GM18868 (cell line): ENCODE results near the gene DCAF17.
A peak's percentile ranks its signal among the peaks of the same experiment; 100 is the strongest.
"Not testable (repeated sequence)": the region's sequence is repeated elsewhere in the genome, so short reads cannot be mapped to it uniquely, and the experiment has no call there.

Experiments used
- ATAC-seq: cut with Tn5 transposase; IDR thresholded peaks from one replicate; pipeline ENCODE4 v1.9.1; 2021; ENCODE audit warnings: mild to moderate bottlenecking, moderate library complexity; ENCODE audit not compliant: unreplicated experiment

The DCAF17 gene

DNA sequence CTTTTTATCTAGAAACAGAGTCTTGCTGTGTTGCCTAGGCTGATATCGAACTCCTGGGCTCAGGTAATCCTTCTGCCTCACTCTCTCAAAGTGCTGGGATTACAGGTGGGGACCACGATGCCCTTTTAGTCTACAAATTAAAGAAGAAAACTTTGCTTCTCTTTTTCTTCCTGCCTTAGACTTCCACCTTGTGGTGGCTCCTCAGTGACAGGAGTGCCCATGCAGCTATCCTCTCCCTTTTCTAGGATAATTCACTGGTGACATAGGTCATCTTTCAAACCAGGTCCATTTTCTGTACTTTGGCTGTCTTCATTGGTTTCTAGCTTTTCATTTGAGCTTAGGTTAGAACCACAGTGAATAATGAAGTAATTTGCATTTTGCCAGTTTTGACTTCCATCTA lies 13.6 kb downstream of the DCAF17 start:
- ATAC-seq: no peak

DNA sequence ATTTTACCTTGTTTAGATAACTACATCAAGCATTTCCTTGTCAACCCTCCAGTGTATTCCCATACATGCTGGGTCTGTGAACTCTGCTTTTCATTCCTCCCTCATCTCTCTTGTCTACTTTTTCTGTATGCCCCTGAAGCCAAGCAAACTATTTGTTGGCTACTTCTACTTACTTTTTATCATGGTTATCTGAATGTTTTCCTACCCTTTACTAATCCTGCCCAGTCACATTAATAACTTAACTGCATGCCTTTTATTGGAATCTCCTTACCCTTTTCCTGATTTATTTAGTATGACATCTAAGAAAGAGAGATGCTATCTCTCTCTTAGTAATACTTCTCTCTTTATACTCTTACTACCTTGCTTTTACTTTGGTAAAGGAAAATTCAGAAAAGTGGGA lies 17.0 kb downstream of the DCAF17 start:
- ATAC-seq: no peak

DNA sequence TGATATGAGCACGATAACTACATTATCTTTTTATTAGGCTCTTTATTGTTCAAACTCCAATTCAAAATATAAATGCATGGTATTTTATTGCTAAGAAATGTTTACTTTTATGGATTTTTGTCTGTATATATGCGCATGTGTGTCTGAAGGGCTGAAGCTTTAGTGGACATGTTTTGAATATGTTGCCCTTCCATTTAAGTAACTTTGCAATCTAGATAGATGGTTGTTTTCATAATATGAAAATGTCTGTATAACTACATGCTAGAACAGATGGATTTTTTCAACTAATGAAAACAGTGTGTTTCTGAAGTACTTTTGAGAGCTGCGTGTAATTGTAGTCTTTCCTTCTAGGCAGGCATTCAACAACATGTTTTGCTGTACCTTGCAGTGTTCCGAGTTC lies 18.7 kb downstream of the DCAF17 start:
- no peak for ATAC-seq

DNA sequence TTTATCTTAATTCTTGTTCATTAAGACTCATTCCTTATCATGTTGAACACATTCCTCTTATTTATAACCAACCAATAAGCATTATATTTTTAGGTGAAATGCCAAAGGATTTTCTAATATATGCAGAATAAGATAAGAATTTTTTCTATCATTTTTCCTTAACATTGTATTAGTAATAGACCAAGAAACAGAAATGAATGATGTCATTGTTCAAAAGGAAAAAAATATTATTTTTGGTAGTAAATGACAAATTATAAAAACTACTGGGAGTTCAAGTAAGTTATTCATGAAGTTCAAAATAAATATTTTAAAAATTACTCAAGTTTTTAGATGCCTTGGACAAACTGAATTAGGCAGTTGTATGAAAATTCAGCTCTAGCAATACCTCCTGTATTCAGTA lies 25.5 kb downstream of the DCAF17 start:
- ATAC-seq: no peak

DNA sequence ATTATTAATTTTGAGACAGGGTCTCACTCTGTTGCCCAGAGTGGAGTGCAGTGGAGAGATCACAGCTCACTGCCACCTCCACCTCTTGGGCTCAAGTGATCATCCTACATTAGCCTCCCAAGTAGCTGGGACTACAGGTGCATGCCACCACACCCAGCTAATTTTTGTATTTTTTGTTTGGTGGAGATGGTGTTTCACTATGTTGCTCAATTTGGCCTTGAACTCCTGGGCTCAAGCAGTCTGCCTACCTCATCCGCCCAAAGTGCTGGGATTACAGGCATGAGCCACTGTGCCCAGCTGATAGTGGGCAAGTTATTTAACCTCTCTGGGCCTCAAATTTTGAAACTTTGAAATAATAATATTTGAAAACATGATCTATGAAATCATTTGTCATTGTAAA lies 26.5 kb downstream of the DCAF17 start:
- no peak for ATAC-seq

DNA sequence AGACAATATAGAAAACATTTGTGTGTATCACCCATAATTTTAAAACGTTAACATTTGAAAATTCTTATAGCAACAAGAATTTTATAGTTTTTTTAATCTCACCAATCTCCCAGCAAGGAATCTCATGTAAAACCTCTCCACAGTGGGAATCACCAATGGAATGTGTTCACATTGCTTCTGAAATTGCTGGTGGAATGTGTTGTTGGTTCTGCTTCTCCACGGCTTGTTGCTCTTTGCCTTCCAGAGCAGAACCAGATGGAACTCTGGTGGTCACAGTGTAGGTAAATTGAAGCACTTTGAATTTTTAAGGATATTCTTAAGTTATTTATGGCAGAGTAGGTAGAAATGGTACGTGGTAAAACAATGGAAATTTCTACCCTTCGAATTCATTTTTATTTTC lies 35.1 kb downstream of the DCAF17 start:
- no peak for ATAC-seq

DNA sequence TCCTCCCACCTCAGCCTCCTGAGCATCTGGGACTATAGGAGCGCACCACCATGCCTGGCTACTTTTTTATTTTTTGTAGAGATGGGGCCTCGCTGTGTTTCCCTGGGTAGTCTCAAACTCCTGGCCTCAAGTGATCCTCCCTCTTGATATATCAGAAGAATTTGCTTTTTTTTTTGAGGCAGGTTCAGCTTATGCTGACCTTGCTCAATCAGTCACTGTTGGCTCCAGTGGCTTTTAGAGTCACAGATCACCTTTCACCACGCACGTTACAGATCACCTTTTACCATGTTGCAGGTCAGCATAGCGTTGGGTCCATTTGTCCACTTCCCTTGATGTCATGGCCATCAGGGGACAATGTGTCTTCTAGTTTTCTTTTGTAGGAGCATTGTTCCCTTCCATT lies 36.1 kb downstream of the DCAF17 start:
- no peak for ATAC-seq

DNA sequence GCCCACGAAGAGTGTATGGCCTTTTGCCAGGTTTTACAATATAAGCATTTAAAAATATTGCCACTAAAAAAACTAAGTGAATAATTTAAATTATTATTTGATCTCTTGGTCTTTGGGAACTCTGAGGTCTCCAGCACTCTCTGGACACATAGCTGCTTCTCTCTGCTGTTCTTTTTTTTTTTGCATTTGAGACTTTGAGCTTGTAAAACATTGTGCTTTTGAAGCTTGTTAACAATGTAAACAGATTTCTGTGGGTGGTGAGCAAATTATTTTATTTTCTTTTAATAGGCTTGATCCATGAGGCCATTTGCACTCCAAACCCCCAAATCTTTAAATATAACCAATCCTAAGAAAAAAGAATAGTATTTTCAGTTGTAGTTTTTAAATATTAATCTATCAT lies 42.0 kb downstream of the DCAF17 start:
- ATAC-seq: no peak

DNA sequence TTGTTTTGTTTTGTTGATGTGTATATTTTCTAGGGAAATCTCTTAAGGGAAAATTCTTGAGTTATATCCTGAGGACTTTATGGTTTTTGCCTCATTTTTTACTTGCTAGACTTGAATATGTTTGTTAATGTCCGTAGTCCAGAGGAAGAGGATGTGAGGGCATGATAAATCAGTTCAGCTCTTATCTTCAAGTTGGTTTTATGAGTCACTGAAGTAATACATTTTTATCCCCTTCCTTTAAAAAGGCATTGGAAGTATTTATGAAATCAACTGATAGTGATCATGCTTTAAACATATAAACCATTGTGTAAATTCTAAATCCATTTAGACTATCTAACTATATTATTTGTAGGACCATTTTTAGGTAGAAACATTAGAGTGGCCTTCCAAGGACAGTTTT lies 44.3 kb downstream of the DCAF17 start:
- ATAC-seq: no peak

DNA sequence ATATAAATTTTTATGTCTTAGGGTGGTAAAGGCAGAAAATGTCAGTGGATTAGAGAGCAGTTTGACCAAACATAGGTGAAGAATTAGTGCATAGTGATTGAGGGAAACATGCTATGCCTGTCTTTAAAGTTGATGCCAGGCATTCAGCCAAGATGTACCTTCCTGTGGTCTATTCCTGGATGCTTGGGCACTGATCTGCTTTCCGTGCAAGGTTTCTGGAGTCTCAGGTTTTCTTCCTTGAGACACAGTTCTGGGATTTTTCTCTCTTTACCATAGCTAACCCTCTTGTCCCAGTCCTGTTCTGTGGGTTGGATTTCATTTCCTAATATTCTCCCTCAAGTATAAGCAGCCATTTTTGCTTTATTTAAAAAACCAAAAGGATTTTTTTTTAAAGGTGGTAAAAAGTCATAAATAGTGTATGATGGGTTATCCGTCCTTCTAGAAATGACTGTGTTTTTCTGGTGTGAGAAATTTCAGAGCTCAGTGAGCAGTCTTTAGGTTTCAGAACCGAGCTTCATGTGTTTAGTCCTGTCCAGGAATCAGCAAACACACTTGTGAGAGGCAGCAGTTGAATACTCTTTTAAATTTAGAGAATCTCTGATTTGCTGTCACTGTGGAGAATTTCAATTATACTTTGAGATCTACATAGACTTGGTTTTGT lies 45.3 kb downstream of the DCAF17 start:
- peak; percentile 92 for ATAC-seq

DNA sequence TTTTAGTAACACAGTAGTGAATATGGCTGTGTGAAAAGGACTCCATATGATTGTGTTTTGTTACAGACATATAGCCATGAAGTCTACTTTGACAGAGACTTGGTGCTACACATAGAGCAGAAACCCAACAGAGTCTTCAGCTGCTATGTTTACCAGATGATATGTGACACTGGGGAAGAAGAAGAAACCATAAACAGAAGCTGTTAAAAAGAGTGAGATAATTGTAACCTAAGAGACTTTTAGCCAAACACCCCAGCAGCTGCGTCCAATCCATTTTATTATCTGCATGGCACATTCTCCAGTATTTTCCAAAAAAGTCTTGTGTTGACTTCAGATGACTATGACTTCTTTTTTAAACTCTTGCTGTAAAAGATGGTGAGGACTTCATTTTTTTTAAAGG lies 46.9 kb downstream of the DCAF17 start:
- no peak for ATAC-seq

DNA sequence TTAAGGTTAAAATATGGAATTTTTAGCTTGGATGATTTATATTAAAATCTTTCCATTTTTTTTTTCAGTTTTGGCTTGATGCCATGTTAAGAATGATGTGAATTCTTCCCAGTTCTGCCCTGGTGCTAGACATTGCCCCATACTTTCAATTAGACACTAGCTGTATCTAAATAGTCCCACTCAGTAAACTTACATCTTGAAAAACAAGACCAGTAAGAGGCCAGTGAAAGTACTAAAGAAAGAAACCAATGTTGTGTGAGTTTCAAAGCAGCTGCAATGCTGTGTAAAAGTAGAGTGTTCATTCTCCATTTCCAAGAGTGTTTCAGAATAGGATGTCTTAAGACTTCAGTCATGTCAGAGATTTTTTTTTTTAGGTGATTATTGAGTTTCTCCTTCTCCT lies 48.3 kb downstream of the DCAF17 start:
- no peak for ATAC-seq

DNA sequence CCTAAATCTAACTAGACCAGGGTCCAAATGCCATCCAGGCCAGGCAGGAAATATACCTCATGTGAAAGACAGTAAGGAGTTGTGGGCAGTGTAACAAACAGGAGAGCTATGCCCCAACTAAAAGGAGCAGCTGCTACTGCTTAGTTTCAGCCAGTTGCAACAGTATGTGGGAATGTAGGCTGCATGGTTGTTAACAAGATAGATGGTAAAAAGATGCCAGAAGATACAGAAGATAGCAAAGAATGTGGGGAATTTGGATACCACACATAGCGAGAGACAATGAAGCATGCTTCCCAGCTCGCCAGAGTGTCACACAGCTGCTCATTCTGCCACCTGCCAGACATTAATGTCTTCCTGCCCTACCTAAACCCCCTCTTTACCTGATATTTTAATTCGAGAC lies 48.9 kb downstream of the DCAF17 start:
- ATAC-seq: no peak

DNA sequence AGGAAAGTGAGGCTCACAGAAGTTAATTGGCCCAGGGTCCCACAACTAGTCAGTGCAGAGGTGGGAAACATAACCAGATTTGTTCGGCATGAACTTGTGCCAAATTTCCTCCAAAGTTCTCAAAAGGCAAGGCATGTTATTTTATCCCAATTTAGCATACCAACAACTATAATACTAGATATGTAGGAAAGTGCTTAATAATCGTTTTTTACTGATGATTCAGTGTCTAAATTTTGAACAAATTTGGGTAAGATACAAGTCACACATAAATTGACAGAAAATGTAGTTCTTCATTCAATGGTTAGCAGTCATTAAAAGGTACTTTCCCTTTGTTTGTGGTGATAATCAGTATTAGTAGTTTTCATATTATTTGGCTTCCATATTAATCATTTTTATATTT lies 49.8 kb downstream of the DCAF17 start:
- no peak for ATAC-seq

DNA sequence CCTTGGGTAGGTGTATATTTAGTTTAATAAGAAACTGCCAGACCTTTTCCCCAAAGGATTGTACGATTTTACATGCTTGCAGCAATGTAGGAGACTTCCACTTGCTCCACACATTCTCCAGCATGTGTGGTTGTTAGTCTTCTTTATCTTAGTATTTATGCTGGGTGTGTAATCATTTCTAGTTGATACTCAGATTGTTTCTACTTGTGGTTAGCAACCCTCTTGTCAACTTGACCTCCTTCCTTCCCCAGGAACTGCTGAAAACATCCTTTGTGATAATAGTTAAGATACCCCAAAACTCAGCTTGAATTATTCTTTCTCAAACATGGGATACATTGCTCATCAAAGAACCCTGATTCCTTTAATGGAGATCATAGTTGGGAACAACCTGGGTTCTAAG lies 51.1 kb downstream of the DCAF17 start:
- no peak for ATAC-seq

DNA sequence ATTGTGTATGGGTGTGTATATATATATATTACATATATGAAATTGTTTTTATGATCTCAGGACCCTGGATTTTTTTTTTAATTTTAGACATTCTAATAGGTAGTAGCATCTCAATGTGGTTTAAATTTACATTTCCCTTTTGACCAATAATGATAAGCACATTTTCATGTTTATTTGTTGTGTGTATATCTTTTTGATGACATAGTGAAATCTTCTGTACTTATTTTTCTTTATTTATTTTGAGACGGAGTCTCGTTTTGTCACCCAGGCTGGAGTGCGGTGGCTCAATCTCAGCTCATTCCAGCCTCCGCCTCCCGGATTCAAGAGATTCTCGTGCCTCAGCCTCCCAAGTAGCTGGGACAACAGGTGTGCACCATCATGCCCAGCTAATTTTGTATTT lies 53.2 kb downstream of the DCAF17 start:
- ATAC-seq: no peak

DNA sequence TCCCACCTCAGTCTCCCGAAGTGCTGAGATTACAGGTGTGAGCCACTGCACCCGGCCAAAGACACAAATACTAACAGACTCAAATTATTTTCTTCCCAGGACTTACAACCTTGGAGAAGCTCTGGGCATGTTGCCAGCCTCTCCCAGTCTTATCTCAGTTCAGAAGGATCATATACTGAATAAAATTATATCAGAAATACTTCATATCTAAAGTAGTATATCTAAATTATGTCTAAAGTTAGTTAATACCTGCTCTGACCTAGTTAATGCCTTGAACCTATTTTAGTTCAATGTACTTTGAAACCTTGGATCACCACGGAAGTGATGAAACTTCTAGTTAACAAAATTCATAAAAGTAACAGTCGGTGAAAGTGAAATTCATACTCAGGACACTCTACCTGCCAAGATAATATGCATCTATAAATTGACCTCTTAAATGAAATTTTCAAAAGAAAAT lies 53.8 kb downstream of the DCAF17 start:
- no peak for ATAC-seq

DNA sequence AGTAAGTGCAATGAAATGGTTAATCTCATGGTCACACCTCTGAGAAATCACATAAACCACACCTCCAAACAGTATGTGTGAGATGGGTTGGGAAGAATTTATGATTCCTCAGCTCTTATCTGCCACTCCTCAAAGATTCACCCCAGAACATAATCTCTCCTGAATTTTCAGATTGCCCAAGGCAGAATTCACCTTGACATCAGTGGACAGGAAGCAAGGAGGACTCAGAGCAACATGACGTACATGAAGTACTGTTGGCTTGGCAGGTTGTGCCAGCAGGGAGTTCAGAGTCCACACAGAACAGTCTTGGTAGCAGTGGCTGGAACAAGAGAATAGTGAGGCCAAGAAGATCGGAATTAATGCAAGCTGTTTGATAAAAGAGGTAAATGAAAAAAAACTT lies 56.6 kb downstream of the DCAF17 start:
- ATAC-seq: no peak

DNA sequence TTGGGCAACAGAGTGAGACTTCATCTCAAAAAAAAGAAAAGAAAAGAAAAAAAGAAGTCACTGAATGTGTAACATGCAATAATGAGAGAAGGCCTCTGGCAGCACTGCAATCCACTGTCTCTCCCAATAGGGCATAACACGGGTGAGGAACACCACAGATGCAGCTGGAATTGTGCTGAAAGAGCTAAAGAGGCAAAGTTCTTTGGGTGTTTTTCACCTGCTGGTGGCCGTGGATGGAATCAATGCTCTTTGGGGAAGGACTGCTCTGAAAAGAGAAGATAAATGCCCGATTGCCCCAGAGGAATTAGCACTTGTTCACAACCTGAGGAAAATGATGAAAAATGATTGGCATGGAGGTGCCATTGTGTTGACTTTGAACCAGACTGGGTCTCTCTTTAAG lies 57.3 kb downstream of the DCAF17 start:
- no peak for ATAC-seq

DNA sequence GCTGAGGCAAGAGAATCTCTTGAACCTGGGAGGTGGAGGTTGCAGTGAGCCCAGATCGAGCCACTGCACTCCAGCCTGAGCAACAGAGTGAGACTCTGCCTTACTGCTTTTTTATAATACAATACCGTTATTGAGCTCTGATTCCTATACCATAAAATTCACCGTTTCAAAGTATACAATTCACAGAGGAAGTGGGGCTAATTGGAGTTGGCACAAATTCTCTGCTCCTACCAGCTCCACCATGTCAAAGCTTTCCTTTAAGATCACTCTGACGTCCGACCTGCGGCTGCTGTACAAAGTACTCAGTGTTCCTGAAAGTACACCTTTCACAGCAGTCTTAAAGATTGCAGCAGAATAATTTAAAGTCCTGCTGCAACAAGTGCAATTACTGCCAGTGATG lies 58.6 kb downstream of the DCAF17 start:
- ATAC-seq: no peak

DNA sequence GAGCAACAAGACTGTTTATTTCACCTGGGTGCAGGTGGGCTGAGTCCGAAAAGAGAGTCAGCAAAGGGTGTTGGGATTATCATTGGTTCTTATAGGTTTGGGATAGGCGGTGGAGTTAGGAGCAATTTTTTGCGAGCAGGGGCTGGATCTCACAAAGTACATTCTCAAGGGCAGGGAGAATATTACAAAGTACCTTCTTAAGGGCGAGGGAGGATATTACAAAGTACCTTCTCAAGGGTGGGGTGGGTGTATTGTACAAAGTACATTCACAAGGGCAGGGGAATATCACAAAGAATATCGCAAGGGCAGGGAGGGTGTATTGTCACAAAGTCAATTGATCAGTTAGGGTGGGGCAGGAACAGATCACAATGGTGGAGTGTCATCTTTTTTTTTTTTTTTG lies 63.6 kb downstream of the DCAF17 start:
- not testable (repeated sequence) for ATAC-seq

DNA sequence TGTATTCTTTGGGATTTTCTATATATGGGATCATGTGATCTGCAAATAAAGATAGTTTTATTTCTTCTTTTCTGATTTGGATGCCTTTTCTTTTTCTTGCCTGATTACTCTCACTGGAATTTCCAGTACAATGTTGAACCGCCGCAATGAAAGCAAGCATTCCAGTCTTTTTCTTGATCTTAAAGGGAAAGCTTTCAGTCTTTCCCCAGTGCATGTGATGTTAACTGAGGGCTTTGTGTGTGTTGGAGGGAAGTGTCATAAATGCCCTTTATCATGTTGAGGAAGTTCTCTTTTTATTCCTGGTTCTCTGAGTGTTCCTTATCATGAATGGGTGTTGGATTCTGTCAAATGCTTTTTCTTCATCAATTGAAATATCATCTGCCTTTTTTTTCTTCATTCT lies 71.3 kb downstream of the DCAF17 start:
- no peak for ATAC-seq

DNA sequence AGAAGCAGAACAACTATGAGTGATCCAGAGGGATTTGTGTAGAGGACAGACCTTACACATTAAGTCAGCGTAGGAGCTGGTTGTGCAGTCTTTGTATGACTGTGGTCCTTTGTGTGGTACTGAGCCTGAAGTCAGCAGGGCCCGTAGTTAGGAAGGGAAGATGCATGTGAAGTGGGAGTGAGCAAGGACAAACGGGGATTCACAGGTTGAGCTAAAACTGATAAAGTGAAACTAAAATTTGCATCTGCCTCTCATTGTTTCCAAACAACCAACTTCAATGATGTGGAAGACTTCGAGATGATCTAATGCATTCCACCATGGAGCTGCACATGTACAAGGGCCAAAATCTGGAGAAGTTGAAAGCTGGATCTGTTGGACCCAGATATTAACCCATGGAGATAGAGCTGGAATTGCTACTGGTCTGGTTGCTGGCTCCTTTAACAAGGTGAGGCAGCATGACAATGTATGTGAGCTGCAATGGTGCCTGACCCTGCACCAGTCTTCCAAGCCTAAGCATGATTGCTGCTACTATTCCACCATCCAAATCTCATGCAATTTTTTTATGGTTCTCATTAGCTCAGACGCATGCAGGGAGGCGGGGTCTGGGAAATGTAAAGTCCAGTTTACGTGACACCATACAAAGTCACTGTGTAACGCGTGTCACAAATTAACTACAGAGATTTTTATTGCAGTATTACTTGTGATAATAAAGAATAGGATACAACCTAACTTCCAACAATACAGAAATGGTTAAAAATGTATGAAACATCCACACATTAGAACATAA lies 76.1 kb downstream of the DCAF17 start:
- peak; percentile 69 for ATAC-seq
